Measurements from ENCODE around the gene ZBTB46.
"Not testable (repeated sequence)": the region's sequence is repeated elsewhere in the genome, so short reads cannot be mapped to it uniquely, and the experiment has no call there.

Gene ZBTB46

DNA sequence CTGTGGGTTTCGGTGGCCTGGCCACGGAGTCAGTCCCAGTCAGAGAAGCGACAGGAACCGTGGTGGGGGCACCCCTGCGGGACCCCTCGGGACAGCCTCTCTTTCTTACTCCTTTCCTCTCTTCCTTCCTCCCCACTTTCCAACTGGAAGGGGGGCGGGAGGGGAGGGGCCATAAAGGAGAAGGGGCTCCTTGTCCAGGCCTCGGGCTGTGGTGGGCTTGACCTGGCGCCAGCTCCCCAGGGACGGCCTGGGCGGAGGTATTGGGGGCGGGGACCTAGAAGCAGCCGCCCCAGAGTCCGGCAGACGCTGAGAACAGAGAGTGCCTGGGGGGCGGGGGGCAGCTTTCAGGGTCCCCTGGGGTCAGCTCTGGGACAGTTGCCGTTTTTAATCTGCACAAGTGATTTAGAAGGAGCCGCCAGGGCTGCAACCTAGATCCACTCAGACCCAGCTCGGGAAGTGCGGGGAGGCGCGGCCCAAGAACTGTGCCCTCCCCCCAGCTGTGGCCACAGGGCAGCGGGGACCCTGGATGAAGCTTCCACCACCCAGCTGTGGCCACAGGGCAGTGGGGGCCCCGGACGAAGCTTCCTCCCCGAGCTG is 23.8 kb upstream of the ZBTB46 start:
- DNase-seq (ENCODE audit: low read depth) = no peak
- TF ChIP-seq, protein P1, sequence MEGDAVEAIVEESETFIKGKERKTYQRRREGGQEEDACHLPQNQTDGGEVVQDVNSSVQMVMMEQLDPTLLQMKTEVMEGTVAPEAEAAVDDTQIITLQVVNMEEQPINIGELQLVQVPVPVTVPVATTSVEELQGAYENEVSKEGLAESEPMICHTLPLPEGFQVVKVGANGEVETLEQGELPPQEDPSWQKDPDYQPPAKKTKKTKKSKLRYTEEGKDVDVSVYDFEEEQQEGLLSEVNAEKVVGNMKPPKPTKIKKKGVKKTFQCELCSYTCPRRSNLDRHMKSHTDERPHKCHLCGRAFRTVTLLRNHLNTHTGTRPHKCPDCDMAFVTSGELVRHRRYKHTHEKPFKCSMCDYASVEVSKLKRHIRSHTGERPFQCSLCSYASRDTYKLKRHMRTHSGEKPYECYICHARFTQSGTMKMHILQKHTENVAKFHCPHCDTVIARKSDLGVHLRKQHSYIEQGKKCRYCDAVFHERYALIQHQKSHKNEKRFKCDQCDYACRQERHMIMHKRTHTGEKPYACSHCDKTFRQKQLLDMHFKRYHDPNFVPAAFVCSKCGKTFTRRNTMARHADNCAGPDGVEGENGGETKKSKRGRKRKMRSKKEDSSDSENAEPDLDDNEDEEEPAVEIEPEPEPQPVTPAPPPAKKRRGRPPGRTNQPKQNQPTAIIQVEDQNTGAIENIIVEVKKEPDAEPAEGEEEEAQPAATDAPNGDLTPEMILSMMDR (IDR thresholded peaks at IDR 0.05; ENCODE audit: low read depth, low read length, missing control alignments) = no peak
- no peak overlapping the region for H3K4me3 ChIP-seq (ENCODE audit: low read depth, low read length)

DNA sequence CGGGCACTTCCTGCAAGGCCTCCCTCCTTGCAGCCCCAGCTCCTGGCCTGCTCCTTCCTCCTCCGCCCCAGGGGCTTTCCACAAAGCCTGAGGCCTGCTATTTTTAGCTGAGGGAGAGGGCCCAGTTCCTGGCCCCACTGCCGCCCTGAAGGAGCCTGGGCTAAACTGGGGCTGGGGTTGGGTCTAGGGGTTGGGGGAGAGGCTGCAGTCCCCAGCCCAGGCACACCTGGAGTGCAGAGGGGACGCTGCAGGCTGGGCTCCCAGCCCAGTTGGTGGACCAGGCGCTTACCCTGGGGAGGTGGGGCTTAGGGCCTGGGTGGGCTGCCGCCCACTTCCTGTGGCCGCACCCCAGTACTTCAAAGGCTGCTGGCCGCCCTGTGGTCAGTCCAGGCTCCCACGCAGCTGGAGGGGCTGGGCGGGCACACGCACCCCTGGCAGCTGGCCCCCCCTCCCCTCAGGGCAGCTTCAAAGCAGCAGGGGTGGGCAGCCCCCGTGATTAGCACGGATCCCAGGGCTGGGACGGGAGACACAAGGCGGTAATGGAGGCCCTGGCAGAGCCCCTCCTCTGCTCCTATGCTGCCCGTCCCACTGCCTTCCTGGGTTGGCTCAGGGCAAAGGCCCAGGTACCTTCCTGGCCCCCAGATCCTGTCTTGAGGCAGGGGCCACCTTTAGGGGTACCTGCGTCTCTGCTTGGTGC is 23.2 kb upstream of the ZBTB46 start:
- no peak for DNase-seq (ENCODE audit: low read depth)
- TF ChIP-seq, protein P1 (IDR thresholded peaks at IDR 0.05; ENCODE audit: low read depth, low read length, missing control alignments) = no peak
- no peak overlapping the region for H3K4me3 ChIP-seq (ENCODE audit: low read depth, low read length)

DNA sequence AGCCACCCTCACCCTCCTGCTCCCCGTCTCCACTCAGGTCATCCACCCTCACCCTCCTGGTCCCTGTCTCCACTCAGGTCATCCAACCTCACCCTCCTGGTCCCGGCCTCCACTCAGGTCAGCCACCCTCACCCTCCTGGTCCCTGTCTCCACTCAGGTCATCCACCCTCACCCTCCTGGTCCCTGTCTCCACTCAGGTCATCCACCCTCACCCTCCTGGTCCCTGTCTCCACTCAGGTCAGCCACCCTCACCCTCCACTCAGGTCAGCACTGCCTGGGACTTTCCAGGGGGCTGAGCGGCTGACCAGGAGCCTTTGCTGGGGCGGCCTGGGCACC is 22.6 kb upstream of the ZBTB46 start:
- not testable (repeated sequence) for DNase-seq (ENCODE audit: low read depth); H3K4me3 ChIP-seq (ENCODE audit: low read depth, low read length)

DNA sequence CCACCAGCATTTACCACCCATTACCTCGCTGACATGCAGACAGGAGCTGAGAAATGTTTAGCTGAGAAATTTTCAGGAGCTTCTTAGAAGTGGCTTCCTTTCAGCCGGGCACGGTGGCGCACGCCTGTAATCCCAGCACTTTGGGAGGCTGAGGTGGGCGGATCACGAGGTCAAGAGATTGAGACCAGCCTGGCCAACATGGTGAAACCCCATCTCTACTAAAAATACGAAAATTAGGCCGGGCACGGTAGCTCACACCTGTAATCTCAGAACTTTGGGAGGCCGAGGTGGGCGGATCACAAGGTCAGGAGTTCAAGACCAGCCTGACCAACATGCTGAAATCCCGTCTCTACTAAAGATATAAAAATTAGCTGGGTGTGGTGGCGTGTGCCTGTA is 20.5 kb upstream of the ZBTB46 start:
- not testable (repeated sequence) for H3K4me3 ChIP-seq (ENCODE audit: low read depth, low read length); DNase-seq (ENCODE audit: low read depth)

DNA sequence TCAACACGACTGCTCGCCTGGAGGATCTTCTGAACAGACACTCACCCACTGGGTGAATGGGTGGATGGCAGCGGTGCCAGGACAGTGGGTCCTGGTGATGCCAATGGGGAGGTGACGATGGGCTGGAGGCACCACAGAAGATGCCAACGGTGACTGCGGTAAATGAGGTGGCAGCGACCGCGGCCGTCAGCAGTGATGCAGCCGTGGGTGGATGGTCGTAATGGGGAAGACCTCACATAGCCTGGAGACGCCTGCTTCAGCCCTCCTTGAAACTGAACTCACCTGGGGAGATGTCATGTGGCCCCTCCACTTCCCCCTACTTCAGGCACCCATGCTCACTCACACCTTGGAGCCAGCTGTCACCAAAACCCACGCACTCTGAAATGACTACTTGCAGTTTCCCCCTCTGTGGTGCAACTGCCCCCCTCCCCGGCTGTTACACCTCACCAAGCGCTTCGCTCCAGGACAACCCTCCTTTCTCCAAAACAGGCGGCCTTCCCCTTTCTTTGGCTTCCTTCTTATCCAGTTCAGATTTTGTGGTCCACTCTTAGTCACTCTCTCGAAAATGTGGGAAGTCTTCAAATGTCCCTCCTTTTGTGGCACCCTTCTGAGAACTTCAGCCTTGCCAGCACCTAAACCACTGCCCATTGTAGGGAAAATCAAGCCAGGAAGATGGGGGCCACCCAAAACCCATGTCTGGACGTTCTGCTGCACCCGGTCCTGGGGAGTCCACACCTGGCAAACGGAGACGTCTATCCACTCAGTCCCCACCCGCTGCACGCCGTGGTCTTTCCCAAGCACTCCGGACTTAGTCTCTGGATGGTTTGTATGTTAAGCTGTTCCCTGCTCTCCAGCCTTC is 19.9 kb upstream of the ZBTB46 start:
- H3K4me3 ChIP-seq (ENCODE audit: low read depth, low read length) = no peak overlapping the region; the same call in 1 of the 2 replicates
- DNase-seq (ENCODE audit: low read depth) = peak; percentile 92
- TF ChIP-seq, protein P1 (IDR thresholded peaks at IDR 0.05; ENCODE audit: low read depth, low read length, missing control alignments) = no peak

DNA sequence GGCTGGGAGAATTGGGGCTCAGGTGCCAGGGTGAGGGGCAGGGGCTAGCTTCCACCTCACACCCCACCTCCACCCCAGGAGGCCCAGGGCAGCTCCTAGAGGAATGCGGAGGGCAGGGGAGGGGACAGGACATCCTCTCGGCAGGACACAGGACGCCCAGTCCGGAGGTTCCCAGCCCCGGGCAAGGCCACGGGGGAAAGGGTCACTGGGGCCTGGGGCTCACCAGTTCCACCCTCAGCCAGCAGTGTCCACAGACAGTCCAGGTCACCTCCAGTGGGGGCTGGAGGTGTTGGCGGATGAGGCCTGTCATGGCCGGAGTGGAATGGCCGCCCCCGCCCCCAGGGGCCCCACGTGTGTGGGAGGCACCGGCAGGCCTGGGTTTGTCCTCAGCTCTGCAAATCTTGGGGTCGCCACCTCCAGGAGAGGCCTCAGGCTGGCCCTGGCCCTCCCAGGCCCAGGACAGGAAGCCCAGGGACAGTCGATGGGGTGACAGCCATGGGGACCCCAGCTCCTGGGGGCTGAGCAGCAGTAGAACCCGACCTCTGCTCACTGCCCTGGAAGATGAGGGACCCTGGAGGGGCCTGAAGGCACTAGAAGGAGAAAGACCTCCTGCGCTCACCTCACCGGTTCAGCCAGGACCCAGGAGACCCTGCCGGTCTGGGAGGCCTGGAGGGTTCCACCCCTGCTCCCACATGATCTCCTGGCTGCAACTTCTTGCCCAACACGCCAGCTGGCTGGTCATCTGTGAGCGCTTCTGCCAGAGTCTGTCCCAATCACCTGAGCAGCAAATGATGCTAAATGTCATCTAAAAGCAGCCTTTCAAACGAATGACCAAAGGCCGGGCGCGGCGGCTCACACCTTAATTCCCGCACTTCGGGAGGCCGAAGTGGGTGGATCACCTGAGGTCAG is 17.2 kb upstream of the ZBTB46 start:
- no peak for DNase-seq (ENCODE audit: low read depth)
- H3K4me3 ChIP-seq (ENCODE audit: low read depth, low read length) = no peak overlapping the region
- TF ChIP-seq, protein P1 (IDR thresholded peaks at IDR 0.05; ENCODE audit: low read depth, low read length, missing control alignments) = no peak

DNA sequence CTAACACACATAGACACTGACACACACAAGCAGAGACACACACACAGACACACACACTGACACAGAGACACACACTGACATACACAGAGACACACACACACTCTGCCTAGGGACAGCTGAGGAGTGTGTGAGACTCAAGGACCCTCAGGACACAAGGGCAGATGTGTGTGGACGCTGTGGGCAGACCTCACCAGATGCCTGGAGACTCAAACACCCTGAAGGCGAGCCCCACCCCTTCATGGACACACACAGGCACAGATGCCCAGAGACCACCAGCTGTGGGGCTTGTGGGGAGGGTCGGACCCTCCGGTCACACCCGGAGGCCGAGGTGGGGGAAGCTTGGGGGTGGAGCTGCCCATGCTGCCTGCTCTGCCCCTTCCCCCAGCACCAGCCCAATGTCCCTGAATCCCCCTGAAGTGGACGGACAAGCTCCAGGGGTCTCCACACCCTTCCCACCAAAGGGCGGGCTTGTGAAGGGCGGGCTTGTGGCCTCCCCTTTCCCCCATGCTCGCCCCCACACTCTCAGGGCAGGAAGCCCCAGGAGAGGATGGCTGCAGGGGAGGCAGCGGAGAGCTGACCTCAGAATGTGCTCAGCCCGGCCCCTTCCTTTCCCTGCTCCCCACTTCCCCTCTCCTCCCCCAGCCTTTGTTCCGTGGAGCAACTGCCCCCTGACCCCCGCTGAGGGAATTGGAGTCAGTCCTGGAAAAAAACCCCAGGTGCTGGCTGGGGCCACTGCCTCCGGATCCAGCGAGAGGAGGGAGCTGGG is 16.4 kb upstream of the ZBTB46 start:
- H3K4me3 ChIP-seq (ENCODE audit: low read depth, low read length) = no peak overlapping the region
- TF ChIP-seq, protein P1 (IDR thresholded peaks at IDR 0.05; ENCODE audit: low read depth, low read length, missing control alignments) = no peak
- DNase-seq (ENCODE audit: low read depth) = no peak

All from GM12864 (cell line).